Dendritic cell treated with granulocyte-macrophage colony-stimulating factor and Interleukin-4, amounts not matched to agents 40 ng/mL and 50 ng/mL, for 4 days (primary cell): ENCODE data around the gene CDC25B.

Experiments used
- H3K27ac Mint-ChIP-seq: one replicate; pipeline ENCODE4 v1.8.0; 2022; ENCODE audit warnings: mild to moderate bottlenecking, mixed read lengths
- H3K27me3 Mint-ChIP-seq: one replicate; pipeline ENCODE4 v1.8.0; 2022; ENCODE audit warnings: mild to moderate bottlenecking, mixed read lengths
- H3K36me3 Mint-ChIP-seq: one replicate; pipeline ENCODE4 v1.8.0; 2022; ENCODE audit warnings: low read depth, mixed read lengths
- H3K4me1 Mint-ChIP-seq: one replicate; pipeline ENCODE4 v1.8.0; 2022; ENCODE audit warnings: low read depth, mixed read lengths
- H3K4me3 Mint-ChIP-seq: one replicate; pipeline ENCODE4 v1.8.0; 2022; ENCODE audit warnings: mild to moderate bottlenecking, moderate library complexity, mixed read lengths
- H3K9me3 Mint-ChIP-seq: one replicate; pipeline ENCODE4 v1.8.0; 2022; ENCODE audit warnings: mixed read lengths
- intact Hi-C: fragments of 100-400 bp; cut with micrococcal nuclease; formaldehyde crosslinking; loops from one replicate; pipeline ENCODE4 v1.15.0; 2022

Gene CDC25B

DNA sequence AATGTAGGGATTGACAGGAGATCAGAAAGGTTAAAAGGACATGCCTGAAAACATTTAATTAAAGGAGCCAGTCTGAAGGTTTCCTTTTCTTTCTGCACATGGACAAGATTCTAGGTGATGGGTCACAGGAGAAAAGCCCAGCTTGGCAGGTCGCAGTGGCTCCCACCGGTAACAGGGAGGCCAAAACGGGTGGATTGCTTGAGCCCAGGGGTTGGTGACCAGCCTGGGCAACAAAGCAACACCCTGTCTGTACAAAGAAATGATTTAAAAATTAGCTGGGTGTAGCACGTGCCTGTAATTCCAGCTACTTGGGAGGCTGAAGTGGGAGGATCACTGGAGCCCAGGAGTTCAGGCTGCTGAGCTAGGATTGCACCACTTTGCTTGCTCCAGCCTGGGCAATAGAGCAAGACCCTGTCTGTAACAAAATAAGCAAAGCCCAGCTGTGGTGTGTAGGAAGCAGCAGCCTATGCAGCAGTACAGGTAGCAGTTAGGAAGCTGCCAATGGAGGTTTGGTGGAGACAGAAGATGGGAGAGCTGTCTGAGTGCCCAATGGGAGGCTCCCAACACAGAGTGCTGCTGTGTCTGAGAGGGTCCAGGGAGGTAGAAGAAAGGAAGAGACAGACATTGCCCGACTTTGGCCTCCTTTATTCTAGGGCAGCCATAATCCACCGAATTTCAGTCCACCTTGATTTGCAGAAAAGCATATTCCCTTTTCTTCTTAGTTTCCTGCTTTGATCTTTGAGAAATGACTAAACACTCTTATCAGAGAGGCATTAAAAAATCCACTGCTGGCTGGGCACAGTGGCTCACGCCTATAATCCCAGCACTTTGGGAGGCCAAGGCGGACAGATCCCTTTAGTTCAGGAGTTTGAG, 17.1 kb downstream of the CDC25B start:
- Mint-ChIP-seq H3K27me3 (peaks cover 2% of the 10 kb centered on the region), H3K36me3 (peaks cover 6% of the 10 kb centered on the region), H3K4me1 (peaks cover 43% of the 10 kb centered on the region), H3K27ac (peak overlapping the region; percentile 97), H3K9me3 (no peaks in the 10 kb centered on the region), H3K4me3 (no peak overlapping the region)
- intact Hi-C loops: no loop called here

DNA sequence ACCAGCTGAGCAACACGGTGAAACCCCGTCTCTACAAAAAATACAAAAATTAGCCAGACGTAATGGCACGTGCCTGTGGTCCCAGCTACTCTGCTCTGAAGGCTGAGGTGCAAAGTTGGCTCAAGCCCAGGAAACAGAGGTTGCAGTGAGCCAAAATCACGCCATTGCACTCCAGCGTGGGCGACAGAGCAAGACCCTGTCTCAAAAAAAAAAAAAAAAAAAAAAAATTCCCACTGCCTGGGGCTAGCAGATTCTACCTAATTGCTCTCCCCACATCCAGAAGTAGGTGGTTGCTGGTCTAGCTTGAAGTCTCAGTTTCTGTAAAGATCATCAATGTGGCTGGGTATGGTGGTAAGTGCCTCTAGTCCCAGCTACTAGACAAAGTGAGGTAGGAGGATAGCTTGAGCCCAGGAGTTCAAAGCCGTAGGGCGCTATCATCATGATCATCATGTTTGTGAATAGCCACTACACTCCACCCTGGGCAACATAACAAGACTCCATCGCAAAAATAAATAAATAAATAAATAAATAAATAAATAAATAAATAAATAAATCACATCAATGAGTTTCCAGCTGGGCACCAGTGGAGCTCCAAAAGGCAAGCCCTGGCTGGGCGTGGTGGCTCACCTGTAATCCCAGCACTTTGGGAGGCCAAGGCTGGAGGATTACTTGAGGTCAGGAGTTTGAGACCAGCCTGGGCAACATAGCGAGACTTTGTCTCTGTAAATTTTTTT, 17.9 kb downstream of the CDC25B start:
- Mint-ChIP-seq H3K36me3 (peaks cover 6% of the 10 kb centered on the region), H3K4me1 (peaks cover 50% of the 10 kb centered on the region), H3K4me3 (no peak overlapping the region), H3K9me3 (no peaks in the 10 kb centered on the region), H3K27me3 (peaks cover 2% of the 10 kb centered on the region), H3K27ac (peak overlapping the region; percentile 97)
- intact Hi-C loops: no loop called here

GRCh38 chr20:3814928-3815495, 18.9 kb downstream of the CDC25B start:
- no peaks in the 10 kb centered on the region for H3K9me3 Mint-ChIP-seq
- H3K4me3 Mint-ChIP-seq: no peak overlapping the region
- peaks cover 6% of the 10 kb centered on the region for H3K36me3 Mint-ChIP-seq
- H3K27me3 Mint-ChIP-seq: peaks cover 2% of the 10 kb centered on the region
- intact Hi-C loops: no loop called here
- H3K27ac Mint-ChIP-seq: peak overlapping the region; percentile 1
- H3K4me1 Mint-ChIP-seq: peaks cover 57% of the 10 kb centered on the region

DNA sequence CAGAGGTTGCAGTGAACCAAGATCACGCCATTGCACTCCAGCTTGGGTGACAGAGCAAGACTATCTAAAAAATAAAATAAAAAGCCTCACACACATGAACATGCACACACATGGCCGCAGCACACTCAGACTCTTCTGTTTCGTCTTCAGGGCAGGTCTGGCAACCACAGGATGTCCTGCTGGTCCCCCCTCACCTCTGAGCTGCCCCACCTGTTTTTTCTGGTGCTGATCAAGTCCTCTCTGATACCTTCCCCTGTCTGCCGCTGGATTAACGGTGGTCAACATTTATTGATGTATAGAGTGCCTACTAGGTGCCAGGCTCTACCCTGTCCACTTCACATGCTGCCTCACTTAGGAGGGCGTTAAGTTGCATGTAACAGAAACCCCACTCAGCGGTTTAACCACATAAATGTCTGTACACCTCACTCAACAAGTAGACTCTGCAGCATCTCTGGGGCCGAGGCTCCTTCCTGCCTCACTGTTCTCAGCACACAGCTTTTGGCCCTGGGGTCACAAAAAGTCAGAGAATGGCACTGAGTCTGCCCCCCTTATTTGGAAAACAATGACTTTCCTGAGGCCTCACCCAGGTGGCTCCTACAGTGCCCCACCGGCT, 19.7 kb downstream of the CDC25B start:
- Mint-ChIP-seq H3K27me3 (peaks cover 2% of the 10 kb centered on the region), H3K27ac (peak overlapping the region; percentile 1), H3K4me3 (no peak overlapping the region), H3K36me3 (peaks cover 13% of the 10 kb centered on the region), H3K9me3 (no peaks in the 10 kb centered on the region), H3K4me1 (peaks cover 50% of the 10 kb centered on the region)
- intact Hi-C loops: no loop called here

DNA sequence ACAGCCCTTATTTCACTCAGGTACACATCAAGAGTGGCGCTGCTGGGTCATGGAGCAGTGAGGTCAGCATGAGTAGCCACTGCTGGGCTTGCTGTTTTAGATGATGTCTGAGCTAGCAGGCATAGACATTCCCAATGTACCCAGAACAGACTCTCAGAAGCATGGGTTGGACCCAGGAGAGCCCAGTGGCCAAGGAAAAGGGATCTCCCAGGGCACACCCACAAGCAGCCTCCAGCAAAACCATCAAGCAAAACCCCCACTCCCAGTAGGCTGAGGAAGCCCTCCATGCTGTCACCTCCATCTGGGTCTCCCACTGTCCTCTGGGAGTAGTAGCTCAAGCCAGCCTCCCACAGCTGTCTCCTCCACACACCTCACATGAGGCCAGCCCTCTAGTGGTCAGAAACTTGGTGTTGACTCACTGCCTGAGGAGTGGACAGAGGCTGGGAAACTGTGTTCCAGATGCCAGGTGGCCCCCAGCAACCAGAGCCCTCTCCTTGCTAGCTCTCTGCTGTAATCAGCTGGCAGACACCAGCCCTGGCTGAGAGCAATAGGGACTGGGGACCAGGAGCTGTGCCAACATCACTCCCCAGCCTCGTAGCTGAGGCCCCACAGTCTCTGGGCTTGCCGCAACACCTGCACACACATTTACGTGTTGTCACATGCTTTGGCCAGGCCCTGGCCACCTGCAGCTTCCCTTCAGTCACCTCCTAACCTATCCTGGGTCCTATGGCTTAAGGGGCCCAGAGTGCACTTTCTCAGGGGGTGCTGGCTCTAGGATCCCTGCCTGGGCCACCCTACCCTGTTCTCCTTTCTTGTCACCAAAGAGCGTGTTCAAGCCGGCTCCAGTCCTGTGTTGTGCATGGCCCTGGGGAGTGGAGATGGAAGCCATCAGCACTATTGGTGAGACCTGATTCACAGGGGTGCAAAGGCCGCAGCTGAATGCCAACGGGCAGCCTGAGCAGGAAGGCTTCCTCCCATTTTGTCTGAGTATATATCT, 22.3 kb downstream of the CDC25B start:
- H3K4me3 Mint-ChIP-seq: no peak overlapping the region
- no peaks in the 10 kb centered on the region for H3K9me3 Mint-ChIP-seq
- intact Hi-C loops: no loop called here
- peaks cover 38% of the 10 kb centered on the region for H3K4me1 Mint-ChIP-seq
- H3K27ac Mint-ChIP-seq: peak overlapping the region; percentile 99
- peaks cover 30% of the 10 kb centered on the region for H3K36me3 Mint-ChIP-seq
- H3K27me3 Mint-ChIP-seq: peaks cover 2% of the 10 kb centered on the region

GRCh38 chr20:3819411-3820047, 23.4 kb downstream of the CDC25B start:
- intact Hi-C loops: loop anchor here (1.0 to 2.0 kb wide), 4 partner anchors 8 to 32 kb away; partner anchors contain the start of gene MAVS
- Mint-ChIP-seq H3K9me3 (no peaks in the 10 kb centered on the region), H3K27me3 (peaks cover 2% of the 10 kb centered on the region), H3K36me3 (peaks cover 41% of the 10 kb centered on the region), H3K27ac (peak overlapping the region; percentile 99), H3K4me1 (peaks cover 36% of the 10 kb centered on the region), H3K4me3 (peak overlapping the region; percentile 89)

GRCh38 chr20:3820048-3820900, 24.2 kb downstream of the CDC25B start, which contains the start of gene AP5S1:
Gene AP5S1, plus strand, starts transcription at chr20:3820547. Its CDS starts 1,571 bp downstream, at chr20:3822118.
- Mint-ChIP-seq H3K9me3 (no peaks in the 10 kb centered on the region), H3K27me3 (peaks cover under 1% of the 10 kb centered on the region), H3K4me1 (peaks cover 36% of the 10 kb centered on the region), H3K4me3 (peak within 1 kb of the TSS; percentile 89), H3K36me3 (peaks cover 48% of the 10 kb centered on the region), H3K27ac (peak within 1 kb of the TSS; percentile 99)
- intact Hi-C loops: loop anchor here (1.0 to 2.0 kb wide), 4 partner anchors 9 to 33 kb away; partner anchors contain the start of gene MAVS

DNA sequence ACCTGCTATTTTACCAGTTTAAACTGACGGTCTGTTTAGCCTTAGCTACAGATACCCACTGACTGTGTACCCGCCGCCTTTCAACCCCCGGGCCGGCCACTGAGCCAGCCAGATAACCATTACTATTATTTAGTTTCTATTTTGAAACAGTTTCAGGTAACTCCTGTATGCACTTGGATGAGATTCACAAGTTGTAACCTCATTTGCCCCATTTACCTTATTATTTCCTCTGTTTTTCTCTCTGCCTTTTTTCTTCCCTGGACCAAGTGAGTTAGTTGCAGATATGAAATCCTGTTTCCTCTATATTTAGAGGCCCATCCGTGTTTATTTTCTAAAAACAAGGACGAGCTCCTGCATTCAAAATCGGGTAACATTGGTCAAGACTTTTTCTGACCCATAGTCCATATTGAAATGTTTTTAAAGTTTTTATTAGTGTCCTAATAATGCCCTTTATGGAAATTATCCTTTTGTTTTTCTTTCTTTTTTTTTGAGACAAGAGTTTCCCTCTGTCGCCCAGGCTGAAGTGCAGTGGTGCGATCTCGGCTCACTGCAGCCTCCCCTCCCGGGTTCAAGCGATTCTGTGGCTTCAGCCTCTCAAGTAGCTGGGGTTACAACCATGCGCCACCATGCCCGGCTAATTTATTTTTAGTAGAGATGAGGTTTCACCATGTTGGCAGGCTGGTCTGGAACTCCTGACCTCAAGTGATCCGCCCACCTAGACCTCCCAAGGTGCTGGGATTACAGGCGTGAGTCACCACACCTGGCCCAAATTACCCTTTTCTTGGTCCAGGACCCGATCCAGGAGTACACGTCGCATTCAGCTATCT, 25.0 kb downstream of the CDC25B start:
- Mint-ChIP-seq H3K27me3 (no peaks in the 10 kb centered on the region), H3K36me3 (peaks cover 57% of the 10 kb centered on the region), H3K4me3 (peak overlapping the region; percentile 89), H3K27ac (peak overlapping the region; percentile 99), H3K9me3 (no peaks in the 10 kb centered on the region), H3K4me1 (peaks cover 39% of the 10 kb centered on the region)
- intact Hi-C loops: loop anchor here (1.0 to 2.0 kb wide), 4 partner anchors 10 to 34 kb away; partner anchors contain the start of gene MAVS

- H3K36me3 Mint-ChIP-seq: peaks cover 66% of the 10 kb centered on the region
- H3K9me3 Mint-ChIP-seq: no peaks in the 10 kb centered on the region
- intact Hi-C loops: loop anchor here (2.0 kb wide), 2 partner anchors 25 to 27 kb away; partner anchors contain the start of gene MAVS
- H3K27ac Mint-ChIP-seq: peak overlapping the region; percentile 99
- H3K27me3 Mint-ChIP-seq: no peaks in the 10 kb centered on the region
- H3K4me1 Mint-ChIP-seq: peaks cover 45% of the 10 kb centered on the region
- peak overlapping the region; percentile 89 for H3K4me3 Mint-ChIP-seq
These were observed 25.9 kb downstream of the CDC25B start for GRCh38 chr20:3821996-3822395.

- Mint-ChIP-seq H3K27me3 (no peaks in the 10 kb centered on the region), H3K36me3 (peaks cover 83% of the 10 kb centered on the region), H3K9me3 (no peaks in the 10 kb centered on the region), H3K4me3 (no peak overlapping the region), H3K4me1 (peaks cover 35% of the 10 kb centered on the region), H3K27ac (no peak overlapping the region)
- intact Hi-C loops: no loop called here
These were observed 27.8 kb downstream of the CDC25B start for GRCh38 chr20:3823881-3824280.

- Mint-ChIP-seq H3K9me3 (no peaks in the 10 kb centered on the region), H3K4me3 (no peak overlapping the region), H3K27me3 (no peaks in the 10 kb centered on the region), H3K27ac (no peak overlapping the region), H3K4me1 (peaks cover 23% of the 10 kb centered on the region), H3K36me3 (peaks cover 84% of the 10 kb centered on the region)
- intact Hi-C loops: no loop called here
These were observed 29.4 kb downstream of the CDC25B start for GRCh38 chr20:3825526-3825925.
